Measurements from ENCODE around the gene CCDC80.

DNA sequence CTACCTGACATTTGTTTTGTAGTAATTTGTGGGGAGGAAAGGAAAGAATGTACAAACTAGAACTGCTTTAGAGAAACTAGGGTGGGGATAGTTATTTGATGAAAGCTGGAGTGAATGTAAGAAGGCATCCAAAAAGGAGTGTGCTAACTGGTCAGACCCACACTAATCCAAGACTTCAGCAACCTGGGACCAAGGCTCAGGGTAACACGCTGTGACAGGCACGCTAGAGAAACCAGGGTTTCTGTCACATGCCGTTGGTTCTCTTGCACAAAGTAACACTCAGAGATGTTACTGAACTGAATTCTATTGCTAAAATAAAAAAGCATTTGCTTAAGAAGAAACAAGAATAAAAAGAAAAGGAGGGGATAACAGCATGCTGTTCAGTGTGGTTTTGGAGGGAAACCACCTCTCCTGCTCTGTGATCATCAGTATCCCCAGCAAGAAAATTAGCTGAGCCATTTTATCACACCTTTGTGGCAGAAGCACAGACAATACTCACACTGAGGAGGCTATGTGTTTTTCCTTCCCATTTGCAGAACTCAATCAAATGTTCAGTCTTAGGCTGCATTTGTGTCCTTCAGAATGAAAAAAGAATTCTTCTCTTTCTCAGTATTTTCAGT, 2.8 kb upstream of the CCDC80 start:
- TF ChIP-seq, protein P1, sequence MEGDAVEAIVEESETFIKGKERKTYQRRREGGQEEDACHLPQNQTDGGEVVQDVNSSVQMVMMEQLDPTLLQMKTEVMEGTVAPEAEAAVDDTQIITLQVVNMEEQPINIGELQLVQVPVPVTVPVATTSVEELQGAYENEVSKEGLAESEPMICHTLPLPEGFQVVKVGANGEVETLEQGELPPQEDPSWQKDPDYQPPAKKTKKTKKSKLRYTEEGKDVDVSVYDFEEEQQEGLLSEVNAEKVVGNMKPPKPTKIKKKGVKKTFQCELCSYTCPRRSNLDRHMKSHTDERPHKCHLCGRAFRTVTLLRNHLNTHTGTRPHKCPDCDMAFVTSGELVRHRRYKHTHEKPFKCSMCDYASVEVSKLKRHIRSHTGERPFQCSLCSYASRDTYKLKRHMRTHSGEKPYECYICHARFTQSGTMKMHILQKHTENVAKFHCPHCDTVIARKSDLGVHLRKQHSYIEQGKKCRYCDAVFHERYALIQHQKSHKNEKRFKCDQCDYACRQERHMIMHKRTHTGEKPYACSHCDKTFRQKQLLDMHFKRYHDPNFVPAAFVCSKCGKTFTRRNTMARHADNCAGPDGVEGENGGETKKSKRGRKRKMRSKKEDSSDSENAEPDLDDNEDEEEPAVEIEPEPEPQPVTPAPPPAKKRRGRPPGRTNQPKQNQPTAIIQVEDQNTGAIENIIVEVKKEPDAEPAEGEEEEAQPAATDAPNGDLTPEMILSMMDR (conservative IDR thresholded peaks at IDR 0.05; ENCODE audit: low read length) = no peak
- TF ChIP-seq EZH2phosphoT487 (IDR thresholded peaks at IDR 0.05; ENCODE audit: borderline replicate concordance) = no peak

Measured in Loucy (cell line).